HG03095 (cell line): ENCODE data around the gene VAMP4.

Source experiments
- ATAC-seq: cut with Tn5 transposase; IDR thresholded peaks from one replicate; pipeline ENCODE4 v1.9.1; 2021; ENCODE audit warnings: moderate library complexity; ENCODE audit not compliant: unreplicated experiment

The VAMP4 gene

DNA sequence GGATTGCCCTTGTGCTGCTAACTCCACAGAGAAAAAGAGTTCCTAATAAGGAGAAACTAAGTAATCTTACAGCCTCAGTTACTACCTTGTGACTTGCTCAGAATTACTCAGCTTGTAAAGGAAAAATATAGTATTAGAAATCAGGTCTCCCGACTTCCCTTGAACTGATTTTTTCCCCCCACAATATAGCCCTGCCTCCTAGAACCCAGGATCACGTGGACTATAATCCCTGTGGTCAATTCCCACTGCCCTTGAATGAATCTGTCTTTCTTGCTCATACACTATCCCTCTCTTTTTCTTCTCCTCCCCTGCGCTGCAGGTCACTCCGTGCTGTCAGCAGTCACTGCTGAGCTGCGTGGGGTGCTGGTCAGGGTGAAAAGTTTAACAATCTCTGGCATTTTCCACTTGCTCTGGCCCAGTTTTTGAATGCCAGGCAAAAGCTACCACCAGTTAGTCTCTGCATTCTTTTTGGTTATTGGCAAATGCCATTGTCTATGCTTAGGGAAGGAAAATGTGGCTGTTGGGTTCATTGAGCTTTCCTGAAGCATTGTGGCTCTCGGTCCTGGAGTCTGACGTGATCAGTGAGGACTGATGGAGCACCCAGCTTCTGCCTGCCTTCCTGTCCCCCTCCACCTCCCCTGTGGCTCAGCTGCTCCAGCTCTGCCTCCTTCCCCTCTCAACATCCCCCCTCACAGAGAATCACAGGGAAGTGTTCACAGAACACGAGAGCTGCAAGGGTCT is 87.5 kb downstream of the VAMP4 start:
- ATAC-seq: no peak

DNA sequence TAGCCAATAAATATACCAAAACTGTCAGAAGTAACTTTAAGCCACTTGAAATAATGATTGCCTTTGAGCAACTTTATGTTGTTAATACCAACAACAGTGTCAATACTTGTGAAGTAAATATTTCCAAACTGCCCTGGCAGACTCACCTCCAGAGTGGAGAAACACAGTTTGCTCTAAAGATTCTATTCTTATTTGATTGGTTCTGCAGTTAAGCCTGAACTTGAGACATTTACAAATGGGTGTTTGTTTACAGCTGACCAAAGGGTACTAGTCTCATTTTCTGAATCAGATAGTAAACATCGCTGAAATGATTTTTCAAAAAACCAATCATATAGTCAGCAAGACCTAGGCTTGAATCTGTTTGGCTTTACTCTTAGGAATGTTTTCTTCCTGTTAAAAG is 88.1 kb downstream of the VAMP4 start:
- no peak for ATAC-seq

DNA sequence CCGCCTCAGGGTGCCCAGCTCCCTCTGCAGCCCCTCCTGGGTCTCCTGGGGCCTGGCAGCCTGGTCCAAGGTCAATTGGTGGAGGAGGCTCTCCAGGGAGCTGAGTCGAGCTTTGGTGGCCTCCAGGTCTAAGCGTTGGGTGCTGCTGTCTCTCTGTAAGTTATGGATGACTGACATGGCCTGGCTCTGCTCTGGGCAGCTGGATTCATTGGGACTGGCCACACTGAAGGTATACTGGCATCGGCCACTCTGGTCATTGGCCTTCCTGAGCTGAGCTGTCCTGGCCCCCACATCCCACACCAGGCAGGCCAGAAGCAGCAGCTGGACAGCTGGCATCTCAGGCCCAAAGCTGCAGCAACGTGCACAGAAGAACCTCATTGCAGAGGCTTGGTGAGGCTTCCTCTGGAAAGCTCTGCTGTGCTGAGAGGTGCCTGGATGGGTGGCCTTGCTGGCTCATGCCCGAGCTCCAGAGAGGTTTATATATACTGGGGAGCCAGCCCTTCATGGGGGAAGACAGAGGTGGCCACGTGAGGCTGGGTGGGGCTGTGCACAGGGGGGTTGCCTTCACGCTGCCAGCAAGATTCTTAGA is 89.5 kb downstream of the VAMP4 start, which contains the start of gene MYOC:
Gene MYOC (minus strand): TSS at position 455 of the 589 bp plus-strand sequence. CDS start 77 bp downstream, at position 378.
- ATAC-seq: no peak
